Uterus (tissue), 4 donors: ENCODE data around the gene NTRK2. TPM values are rescaled to one million over a fixed set of nuclear protein-coding genes. Genes with fewer than 3 reads are reported as not detected.

Experiments
- DNase-seq, 2 donors: peaks; one replicate each; pipeline ENCODE4 v3.0.0-alpha.2; 2019 to 2020
- H3K27ac ChIP-seq, 2 donors: fragments of 200-600 bp; sonication (generic); 1 replicate in 1 of 2; 2 replicates in 1 of 2; pipeline ENCODE4 v1.5.1; 2016 to 2018
- H3K27me3 ChIP-seq, 2 donors: fragments of 200-600 bp; sonication (generic); one replicate each; pipeline ENCODE4 v1.5.1; 2018 to 2019; ENCODE audit warnings: control low read depth in 1 of 2
- H3K36me3 ChIP-seq, 2 donors: fragments of 200-600 bp; sonication (generic); one replicate each; pipeline ENCODE4 v1.5.1; 2019; ENCODE audit warnings: control low read depth in 1 of 2
- H3K4me1 ChIP-seq, 2 donors: fragments of 200-600 bp; sonication (generic); one replicate each; pipeline ENCODE4 v1.5.1; 2018 to 2019; ENCODE audit warnings: control low read depth in 1 of 2
- H3K4me3 ChIP-seq, 2 donors: fragments of 200-600 bp; sonication (generic); 1 replicate in 1 of 2; 2 replicates in 1 of 2; pipeline ENCODE4 v1.5.1; 2018 to 2019; ENCODE audit warnings: mild to moderate bottlenecking in 1 of 2
- H3K9me3 ChIP-seq, 2 donors: fragments of 200-600 bp; sonication (generic); one replicate each; pipeline ENCODE4 v1.5.1; 2019; ENCODE audit warnings: control low read depth in 1 of 2
- CTCF ChIP-seq, 4 experiments: fragments of 200-600 bp in 2 of 4; fragments of 450-650 bp in 2 of 4; sonication (generic) in 2 of 4; IDR thresholded peaks; one replicate each; pipeline ENCODE4 v1.5.1; 2016 to 2019; ENCODE audit warnings: antibody characterized with exemption in 4 of 4, mild to moderate bottlenecking in 2 of 4, moderate library complexity in 1 of 4
- POLR2A ChIP-seq, 2 donors: fragments of 450-650 bp; IDR thresholded peaks; one replicate each; pipeline ENCODE4 v1.6.1; 2016; ENCODE audit warnings: antibody characterized with exemption in 2 of 2, mild to moderate bottlenecking in 1 of 2, moderate library complexity in 1 of 2
- intact Hi-C: fragments of 100-400 bp; cut with DNase I; formaldehyde crosslinking; loops from one replicate; pipeline ENCODE4 v1.15.1; 2023; ENCODE audit warnings: low total_unique reads
- total RNA-seq, 4 donors: library from RNA; depleted of rRNA in 3 of 4; stranded (reverse); fragments of >200 nt in 3 of 4; gene quantifications; one replicate each; pipeline versions ENCODE4 v1.1.0 to v1.2.4, GENCODE V29; 2014 to 2023
- donor health status: DM: yes; HTN: yes; CAD: no.

Gene NTRK2
- total RNA-seq, 4 donors from 2014 or later: 6.5 to 23.2 (median 12.5) TPM

- intact Hi-C loops: no loop called here
- Histone ChIP-seq H3K36me3 (no peaks in the 10 kb centered on the region), H3K27ac (no peak overlapping the region), H3K27me3 (no peaks in the 10 kb centered on the region), H3K9me3 (no peaks in the 10 kb centered on the region), H3K4me3 (no peak overlapping the region), H3K4me1 (no peaks in the 10 kb centered on the region)
- no peak for TF ChIP-seq CTCF (IDR thresholded peaks at IDR 0.05)
- no peak for TF ChIP-seq POLR2A (IDR thresholded peaks at IDR 0.05)
- DNase-seq: no peak
These were observed 116.4 kb downstream of the NTRK2 start for GRCh38 chr9:84785792-84786547.

- Histone ChIP-seq H3K4me1 (no peaks in the 10 kb centered on the region), H3K36me3 (no peaks in the 10 kb centered on the region), H3K9me3 (no peaks in the 10 kb centered on the region), H3K4me3 (no peak overlapping the region), H3K27me3 (no peaks in the 10 kb centered on the region), H3K27ac (no peak overlapping the region)
- no peak for TF ChIP-seq CTCF (IDR thresholded peaks at IDR 0.05)
- no peak for TF ChIP-seq POLR2A (IDR thresholded peaks at IDR 0.05)
- no peak for DNase-seq
- intact Hi-C loops: no loop called here
These were observed 119.4 kb downstream of the NTRK2 start for GRCh38 chr9:84788803-84789462.

GRCh38 chr9:84789463-84789830 is 119.9 kb downstream of the NTRK2 start:
- intact Hi-C loops: no loop called here
- H3K4me1 ChIP-seq: no peaks in the 10 kb centered on the region
- H3K36me3 ChIP-seq: no peaks in the 10 kb centered on the region
- no peak overlapping the region for H3K4me3 ChIP-seq
- no peaks in the 10 kb centered on the region for H3K27me3 ChIP-seq
- no peak overlapping the region for H3K27ac ChIP-seq
- no peaks in the 10 kb centered on the region for H3K9me3 ChIP-seq
- DNase-seq: no peak
- TF ChIP-seq POLR2A (IDR thresholded peaks at IDR 0.05) (no peak), CTCF (IDR thresholded peaks at IDR 0.05) (no peak)

GRCh38 chr9:84791643-84792042 is 122.1 kb downstream of the NTRK2 start:
- intact Hi-C loops: no loop called here
- Histone ChIP-seq H3K4me3 (no peak overlapping the region), H3K9me3 (no peaks in the 10 kb centered on the region), H3K4me1 (no peaks in the 10 kb centered on the region), H3K27ac (no peak overlapping the region), H3K36me3 (no peaks in the 10 kb centered on the region), H3K27me3 (no peaks in the 10 kb centered on the region)
- TF ChIP-seq POLR2A (IDR thresholded peaks at IDR 0.05) (no peak), CTCF (IDR thresholded peaks at IDR 0.05) (no peak)
- no peak for DNase-seq

GRCh38 chr9:84793251-84793650 is 123.7 kb downstream of the NTRK2 start:
- Histone ChIP-seq H3K27me3 (no peaks in the 10 kb centered on the region), H3K4me1 (no peaks in the 10 kb centered on the region), H3K4me3 (no peak overlapping the region), H3K27ac (no peak overlapping the region), H3K9me3 (no peaks in the 10 kb centered on the region), H3K36me3 (no peaks in the 10 kb centered on the region)
- DNase-seq: no peak
- no peak for TF ChIP-seq CTCF (IDR thresholded peaks at IDR 0.05)
- TF ChIP-seq POLR2A (IDR thresholded peaks at IDR 0.05): no peak
- intact Hi-C loops: no loop called here
